ENCODE results near the gene SSTR1.
"Not testable (repeated sequence)": the region's sequence is repeated elsewhere in the genome, so short reads cannot be mapped to it uniquely, and the experiment has no call there.

The SSTR1 gene, protein sequence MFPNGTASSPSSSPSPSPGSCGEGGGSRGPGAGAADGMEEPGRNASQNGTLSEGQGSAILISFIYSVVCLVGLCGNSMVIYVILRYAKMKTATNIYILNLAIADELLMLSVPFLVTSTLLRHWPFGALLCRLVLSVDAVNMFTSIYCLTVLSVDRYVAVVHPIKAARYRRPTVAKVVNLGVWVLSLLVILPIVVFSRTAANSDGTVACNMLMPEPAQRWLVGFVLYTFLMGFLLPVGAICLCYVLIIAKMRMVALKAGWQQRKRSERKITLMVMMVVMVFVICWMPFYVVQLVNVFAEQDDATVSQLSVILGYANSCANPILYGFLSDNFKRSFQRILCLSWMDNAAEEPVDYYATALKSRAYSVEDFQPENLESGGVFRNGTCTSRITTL

DNA sequence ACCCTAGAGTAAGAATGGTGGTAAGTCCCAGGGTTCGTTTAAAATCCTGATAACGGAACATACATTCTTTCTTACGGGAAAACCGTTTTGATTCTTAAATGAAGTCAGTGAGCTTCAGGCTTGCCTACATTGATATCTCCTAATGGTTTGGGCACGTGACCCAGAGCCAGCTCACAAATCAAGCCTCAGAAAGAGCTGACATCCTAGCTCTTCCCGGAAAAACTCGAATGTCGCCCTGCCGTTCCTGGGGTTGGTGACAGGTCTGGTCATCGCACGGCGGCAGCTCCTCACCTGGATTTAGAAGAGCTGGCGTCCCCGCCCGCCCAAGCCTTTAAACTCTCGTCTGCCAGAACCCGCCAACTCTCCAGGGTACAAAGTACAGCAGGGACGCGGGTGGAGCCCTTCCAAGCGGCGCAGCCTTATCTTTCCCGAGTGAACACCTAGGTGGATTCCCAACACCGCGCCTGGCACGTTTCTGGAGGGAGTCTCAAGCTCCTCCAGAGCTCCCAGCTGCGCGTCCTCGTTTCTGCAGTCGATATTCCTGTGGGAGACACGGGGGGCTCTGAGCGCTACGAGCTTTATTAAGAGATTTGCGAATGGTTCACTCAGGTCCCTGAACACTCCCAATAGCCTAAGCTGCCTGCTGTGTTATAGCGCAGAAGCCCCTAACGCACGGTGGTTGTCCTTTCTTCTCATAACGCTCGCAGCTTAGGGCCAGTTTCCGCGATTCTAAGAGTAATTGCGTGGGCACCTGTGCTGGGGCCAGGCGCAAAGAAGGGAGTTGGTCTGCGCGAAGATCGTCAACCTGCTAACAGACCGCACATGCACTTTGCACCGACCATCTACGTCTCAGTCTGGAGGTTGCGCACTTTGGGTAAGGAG, at the start of gene SSTR1:
SSTR1 (plus strand) TSS at position 169 of the 882 bp plus-strand sequence. CDS start 1,486 bp downstream, outside the sequence.
- no peak for DNase-seq (ENCODE audit: low read depth in 2 of 2)

- DNase-seq (ENCODE audit: low read depth in 2 of 2), result no peak
Observed at GRCh38 chr14:38158468-38158867, 49.2 kb upstream of the SSTR1 start.

DNA sequence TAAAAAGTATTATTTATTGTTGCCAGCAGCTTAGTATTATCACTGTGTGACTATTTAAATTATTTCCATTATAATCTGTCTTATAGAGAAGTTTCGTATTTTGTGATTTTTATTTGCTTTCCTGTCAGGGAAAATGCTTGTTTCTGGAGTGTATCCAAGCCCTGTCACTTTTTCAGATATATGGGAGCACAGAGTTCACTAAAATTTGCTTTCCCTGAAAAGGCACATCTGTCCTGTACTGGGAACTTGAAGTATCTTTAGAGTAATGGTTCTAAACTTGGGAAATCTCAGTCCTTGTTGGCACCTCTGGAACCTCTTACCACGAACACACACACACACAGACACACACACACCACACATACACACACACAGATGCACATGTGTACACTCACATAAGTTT, 39.3 kb upstream of the SSTR1 start:
- no peak for DNase-seq (ENCODE audit: low read depth in 2 of 2)

DNA sequence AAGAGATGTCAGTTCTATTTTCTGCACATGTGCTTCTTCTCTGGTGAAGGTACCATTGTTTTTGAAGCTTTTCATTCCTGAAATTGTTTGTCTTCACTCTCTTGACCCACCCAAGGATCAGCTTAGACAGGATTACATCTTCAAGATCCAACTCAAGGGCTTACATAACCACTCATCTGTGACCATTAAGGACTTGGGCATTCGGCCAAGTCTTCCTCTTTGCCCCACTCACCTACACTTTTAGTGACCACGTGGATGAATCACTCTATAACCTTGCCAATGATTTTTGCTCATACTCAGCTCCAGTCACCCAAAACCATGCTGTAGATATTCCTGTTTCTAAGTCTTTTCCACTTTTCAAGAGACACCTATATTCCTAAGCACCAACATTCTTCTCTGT, 36.5 kb upstream of the SSTR1 start:
- no peak for DNase-seq (ENCODE audit: low read depth in 2 of 2)

- DNase-seq (ENCODE audit: low read depth in 2 of 2), result no peak
Observed at GRCh38 chr14:38174711-38175110, 33.0 kb upstream of the SSTR1 start.

DNA sequence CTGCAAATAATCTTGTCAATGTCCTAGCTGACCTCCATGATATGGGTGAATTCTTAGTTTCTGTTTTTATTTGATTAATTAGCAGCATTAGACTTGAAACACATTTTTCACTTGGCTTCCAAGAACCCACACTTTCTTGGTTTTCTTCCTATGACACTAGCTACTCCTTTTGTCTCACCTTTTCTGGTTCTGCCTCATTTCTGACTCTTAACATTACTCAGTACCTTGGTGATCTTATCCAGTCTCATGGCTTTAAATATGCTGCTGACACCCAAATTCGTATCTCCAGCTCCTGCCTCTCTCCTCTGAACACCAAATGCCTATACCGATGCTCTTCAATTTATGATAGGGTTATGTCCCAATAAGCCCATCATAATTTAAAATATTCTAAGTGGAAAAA, 32.0 kb upstream of the SSTR1 start:
- no peak for DNase-seq (ENCODE audit: low read depth in 2 of 2)

GRCh38 chr14:38176379-38176778, 31.3 kb upstream of the SSTR1 start:
- DNase-seq (ENCODE audit: low read depth in 2 of 2), result no peak

DNA sequence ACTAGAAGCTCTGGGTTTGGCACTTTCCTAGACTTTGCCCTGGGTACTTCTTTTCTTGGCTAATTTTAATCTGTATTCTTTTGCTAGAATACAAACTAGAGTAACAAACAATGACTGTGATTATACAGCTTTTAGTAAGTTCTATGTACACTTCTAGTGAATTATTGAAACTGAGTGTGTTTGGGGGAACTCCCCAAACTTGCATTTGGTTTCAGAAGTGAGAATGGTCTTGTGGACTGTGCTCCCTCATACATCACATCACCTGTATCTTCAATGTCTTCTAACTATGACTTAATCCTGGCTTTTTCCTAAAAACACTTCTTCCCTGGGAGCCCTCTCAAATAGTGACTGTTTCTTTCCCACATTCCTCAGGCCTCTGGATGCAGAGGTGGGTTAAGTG, 23.6 kb upstream of the SSTR1 start:
- DNase-seq (ENCODE audit: low read depth in 2 of 2), result no peak

DNA sequence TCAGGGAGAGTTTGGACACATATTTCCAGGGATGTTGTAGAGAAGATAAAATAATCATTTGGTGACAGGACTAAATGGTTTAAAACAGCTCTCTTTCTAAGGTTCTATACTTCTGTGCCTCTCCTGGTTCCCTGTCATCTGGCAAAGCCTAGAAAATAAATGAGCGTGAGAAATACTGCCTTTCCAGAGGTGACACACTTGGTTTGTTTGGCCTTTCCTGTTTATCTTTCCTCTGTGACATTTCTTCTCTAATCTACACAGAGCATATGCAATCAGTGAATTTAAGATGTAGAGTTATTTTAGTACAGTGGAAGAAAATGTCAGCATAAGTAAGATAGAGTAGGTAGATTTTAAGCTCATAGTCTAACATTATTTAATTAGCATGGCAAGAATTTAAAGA, 22.0 kb upstream of the SSTR1 start:
- no peak for DNase-seq (ENCODE audit: low read depth in 2 of 2)

- no peak for DNase-seq (ENCODE audit: low read depth in 2 of 2)
Observed at GRCh38 chr14:38186216-38186615, 21.5 kb upstream of the SSTR1 start.

- DNase-seq (ENCODE audit: low read depth in 2 of 2), result no peak
Observed at GRCh38 chr14:38187528-38187927, 20.2 kb upstream of the SSTR1 start.

- no peak for DNase-seq (ENCODE audit: low read depth in 2 of 2)
Observed at GRCh38 chr14:38189930-38190726, 17.6 kb upstream of the SSTR1 start.

DNA sequence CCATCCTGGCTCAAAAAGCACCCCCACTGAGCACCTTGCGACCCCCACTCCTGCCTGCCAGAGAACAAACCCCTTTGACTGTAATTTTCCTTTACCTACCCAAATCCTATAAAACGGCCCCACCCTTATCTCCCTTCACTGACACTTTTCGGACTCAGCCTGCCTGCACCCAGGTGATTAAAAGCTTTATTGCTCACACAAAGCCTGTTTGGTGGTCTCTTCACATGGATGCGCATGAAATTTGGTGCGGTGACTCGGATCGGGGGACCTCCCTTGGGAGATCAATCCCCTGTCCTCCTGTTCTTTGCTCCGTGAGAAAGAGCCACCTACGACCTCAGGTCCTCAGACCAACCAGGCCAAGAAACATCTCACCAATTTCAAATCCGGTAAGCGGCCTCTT, 16.9 kb upstream of the SSTR1 start:
- DNase-seq (ENCODE audit: low read depth in 2 of 2), result not testable (repeated sequence)

- DNase-seq (ENCODE audit: low read depth in 2 of 2), result not testable (repeated sequence)
Observed at GRCh38 chr14:38191491-38191890, 16.2 kb upstream of the SSTR1 start.

DNA sequence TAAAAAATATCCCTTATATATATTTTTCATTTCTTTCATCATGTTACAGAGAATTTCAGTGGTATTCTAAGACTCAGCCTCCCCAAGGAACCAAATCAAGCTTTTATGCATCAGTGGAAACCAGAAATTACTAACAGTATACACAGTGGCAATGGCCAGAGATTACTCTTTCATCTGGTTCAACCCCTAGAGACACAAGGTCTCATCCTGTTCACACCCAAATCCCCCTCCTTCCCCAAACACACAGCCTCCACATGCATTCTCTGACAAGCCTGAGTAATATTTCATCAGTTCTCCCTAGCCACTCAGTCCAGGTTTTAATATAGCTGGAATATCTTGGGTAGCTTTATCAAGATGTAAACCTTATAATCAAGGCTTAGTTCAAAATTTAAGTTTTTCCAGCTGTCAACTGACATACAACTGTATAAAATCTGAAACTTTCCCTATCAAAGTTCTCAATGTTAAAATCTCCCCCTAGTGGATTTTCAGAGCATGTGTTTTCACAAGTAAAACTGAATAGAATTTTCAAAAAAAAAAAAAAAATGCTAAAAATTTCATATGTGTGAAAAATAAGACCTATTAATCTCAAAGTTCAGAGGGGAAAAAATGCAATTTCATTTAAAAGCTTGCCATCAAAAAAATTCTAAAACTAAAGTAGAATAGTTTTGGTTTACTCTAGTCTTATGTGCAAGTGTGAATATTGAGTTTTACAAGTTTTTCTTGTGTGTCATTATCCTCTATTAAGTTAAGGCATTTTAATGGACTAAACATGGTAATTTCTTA, 10.5 kb upstream of the SSTR1 start:
- no peak for DNase-seq (ENCODE audit: low read depth in 2 of 2)

DNA sequence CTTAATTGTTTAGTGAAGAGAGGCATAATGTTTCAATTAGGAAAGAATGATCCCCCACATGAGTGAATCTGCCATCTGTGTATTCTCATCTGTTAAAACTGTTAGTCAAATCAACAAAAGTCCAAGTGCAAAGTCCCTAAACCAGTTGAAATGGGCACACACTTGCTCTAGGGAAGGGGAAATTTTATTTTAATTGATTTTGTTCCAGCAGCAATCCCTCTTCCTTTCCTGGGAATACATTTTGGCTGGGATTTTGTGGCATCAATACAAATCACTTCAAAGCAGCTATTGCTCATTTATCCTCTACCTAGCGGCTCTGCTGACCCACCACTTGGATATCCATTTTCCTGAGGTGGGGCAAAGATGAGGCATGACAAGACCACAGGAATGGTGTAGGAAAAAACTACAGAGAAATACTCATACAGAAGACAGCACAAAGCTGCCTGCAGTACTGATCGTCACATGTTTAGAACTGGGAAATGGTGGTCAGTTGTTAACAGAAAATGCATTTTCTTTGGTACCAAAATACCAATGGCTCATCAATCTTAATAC, 9.8 kb upstream of the SSTR1 start:
- no peak for DNase-seq (ENCODE audit: low read depth in 2 of 2)

- no peak for DNase-seq (ENCODE audit: low read depth in 2 of 2)
Observed at GRCh38 chr14:38198425-38198824, 9.3 kb upstream of the SSTR1 start.

DNA sequence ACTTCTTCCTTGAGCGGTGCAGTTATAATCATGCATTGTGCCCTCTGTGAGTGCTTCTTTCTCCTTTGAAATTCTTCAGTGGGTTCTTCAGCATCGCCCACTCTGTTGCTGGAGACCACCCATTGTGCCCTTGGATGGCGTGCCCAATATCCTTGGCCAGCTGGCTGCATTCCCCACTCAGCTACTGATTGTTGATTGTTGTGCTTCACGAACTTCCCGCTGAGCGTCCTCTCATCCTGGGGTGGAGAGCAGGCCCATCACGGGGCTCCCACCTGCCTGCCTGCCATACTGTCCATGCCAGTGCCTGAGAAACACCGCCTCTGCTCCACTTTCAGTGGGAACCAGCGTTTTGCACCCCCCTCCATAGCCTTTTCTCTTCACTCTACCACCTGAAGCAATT, 8.6 kb upstream of the SSTR1 start:
- DNase-seq (ENCODE audit: low read depth in 2 of 2), result no peak

GRCh38 chr14:38199739-38200138, 8.0 kb upstream of the SSTR1 start:
- no peak for DNase-seq (ENCODE audit: low read depth in 2 of 2)

- no peak for DNase-seq (ENCODE audit: low read depth in 2 of 2)
Observed at GRCh38 chr14:38201137-38201828, 6.4 kb upstream of the SSTR1 start.
